ENCODE measurements around the gene TMEM242.

DNA sequence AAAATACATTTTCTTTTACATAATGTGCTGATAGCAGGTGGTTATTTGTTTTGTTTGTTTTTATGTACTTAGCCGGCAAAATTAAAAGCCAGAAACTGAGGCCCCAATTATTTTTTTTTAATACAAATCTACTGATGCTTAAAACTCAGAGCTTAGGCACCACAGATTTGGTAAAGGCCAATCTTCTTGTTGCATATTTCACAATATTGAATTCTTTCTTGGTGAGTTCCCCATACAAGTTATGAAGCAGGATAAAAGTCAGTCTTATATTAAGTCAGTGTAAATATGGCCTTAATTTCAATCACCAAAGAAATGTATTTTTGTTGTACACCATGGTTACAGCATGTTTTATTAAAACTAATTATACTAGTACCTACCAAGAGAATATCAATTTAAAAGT, 41.4 kb upstream of the TMEM242 start:
- TF ChIP-seq, protein P1, sequence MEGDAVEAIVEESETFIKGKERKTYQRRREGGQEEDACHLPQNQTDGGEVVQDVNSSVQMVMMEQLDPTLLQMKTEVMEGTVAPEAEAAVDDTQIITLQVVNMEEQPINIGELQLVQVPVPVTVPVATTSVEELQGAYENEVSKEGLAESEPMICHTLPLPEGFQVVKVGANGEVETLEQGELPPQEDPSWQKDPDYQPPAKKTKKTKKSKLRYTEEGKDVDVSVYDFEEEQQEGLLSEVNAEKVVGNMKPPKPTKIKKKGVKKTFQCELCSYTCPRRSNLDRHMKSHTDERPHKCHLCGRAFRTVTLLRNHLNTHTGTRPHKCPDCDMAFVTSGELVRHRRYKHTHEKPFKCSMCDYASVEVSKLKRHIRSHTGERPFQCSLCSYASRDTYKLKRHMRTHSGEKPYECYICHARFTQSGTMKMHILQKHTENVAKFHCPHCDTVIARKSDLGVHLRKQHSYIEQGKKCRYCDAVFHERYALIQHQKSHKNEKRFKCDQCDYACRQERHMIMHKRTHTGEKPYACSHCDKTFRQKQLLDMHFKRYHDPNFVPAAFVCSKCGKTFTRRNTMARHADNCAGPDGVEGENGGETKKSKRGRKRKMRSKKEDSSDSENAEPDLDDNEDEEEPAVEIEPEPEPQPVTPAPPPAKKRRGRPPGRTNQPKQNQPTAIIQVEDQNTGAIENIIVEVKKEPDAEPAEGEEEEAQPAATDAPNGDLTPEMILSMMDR (IDR thresholded peaks at IDR 0.05), result no peak
- no peak for TF ChIP-seq POLR2AphosphoS5 (IDR thresholded peaks at IDR 0.05; ENCODE audit: low read depth, low read length)
- TF ChIP-seq TEAD4 (IDR thresholded peaks at IDR 0.05; ENCODE audit: borderline replicate concordance, insufficient read depth), result no peak
- TF ChIP-seq RCOR1 (IDR thresholded peaks at IDR 0.05; ENCODE audit: low read length), result no peak
- no peak for TF ChIP-seq JUND (IDR thresholded peaks at IDR 0.05)
